Umbilical cord (tissue), 2 donors: ENCODE data around the gene TMEM61. TPM values are rescaled to one million over a fixed set of nuclear protein-coding genes. Genes with fewer than 3 reads are reported as not detected.
"Not testable (repeated sequence)": the region's sequence is repeated elsewhere in the genome, so short reads cannot be mapped to it uniquely, and the experiment has no call there.

Experiments used
- DNase-seq: peaks from one replicate; pipeline ENCODE4 v3.0.0-alpha.2; 2015; ENCODE audit warnings: low spot score
- total RNA-seq: library from RNA; depleted of rRNA; stranded (reverse); fragments of >200 nt; gene quantifications from one replicate; pipeline ENCODE4 v1.2.3, GENCODE V29; 2014; ENCODE audit warnings: low replicate concordance; ENCODE audit not compliant: insufficient read depth

The TMEM61 gene
- total RNA-seq, 1 donor from 2014 or later: 12.0 TPM

DNA sequence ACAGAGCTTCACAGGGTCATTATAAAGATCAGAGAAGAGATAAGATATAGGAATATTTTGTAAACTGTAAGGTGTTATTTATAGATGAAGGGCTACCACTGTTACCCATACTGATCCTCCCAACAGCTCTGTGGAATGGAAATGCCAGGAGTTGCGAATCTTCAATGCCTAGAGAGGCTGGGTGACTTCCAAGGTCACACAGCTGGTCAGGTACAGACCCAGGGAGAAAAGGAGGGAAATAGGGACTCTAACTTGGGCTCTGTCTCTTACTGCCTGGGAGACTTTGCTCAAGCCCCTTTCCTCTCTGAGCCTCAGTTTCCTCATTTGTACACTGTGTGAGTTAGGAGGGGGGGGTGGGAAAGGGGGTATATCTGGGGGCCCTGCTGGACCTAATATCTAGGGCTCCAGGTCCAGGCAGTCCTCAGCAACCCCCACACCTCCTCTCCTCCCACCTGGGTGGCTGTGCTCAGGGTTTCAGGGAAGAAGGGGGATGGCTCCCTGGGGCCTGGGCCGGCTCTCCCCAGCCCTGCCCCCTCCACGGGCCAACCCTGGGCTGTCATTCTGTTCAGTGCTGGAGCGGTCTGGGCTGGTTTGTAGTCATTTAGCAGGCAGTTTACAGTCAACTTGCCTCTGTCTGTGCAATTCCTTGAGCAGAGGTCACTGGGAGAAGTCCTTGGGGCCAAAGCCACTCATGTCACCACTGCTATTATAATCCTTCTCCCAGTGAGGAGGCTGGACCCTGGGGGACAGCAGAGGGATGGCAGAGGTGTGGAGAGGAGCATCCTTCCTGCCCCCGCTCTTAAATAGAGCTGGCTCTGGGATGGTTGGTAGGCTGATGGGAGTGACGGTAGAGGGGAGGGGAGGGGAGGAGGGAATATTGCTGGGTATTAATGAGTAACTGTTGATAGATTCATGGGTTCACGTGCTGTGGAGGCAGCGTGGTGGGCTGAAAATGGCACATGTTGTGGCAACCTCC is 20.0 kb downstream of the TMEM61 start:
- no peak for DNase-seq

GRCh38 chr1:55001311-55001710 is 20.9 kb downstream of the TMEM61 start:
- DNase-seq: no peak

DNA sequence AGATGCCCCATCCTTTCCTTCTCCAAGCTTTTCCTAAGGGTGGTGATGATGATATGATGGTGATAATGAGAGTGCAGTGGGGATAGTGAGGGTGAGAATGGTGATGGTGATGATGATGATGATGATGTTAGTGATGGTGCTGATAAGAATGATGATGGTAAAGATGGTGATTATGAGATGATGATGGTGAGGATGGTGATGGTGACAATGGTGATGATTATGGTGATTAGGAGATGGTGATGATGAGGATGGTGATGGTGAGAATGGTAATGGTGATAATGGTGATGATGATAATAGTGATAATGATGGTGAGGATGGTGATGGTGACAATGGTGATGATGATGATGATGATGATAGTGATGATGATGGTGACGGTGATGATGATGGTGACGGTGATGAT is 22.3 kb downstream of the TMEM61 start:
- no peak for DNase-seq

DNA sequence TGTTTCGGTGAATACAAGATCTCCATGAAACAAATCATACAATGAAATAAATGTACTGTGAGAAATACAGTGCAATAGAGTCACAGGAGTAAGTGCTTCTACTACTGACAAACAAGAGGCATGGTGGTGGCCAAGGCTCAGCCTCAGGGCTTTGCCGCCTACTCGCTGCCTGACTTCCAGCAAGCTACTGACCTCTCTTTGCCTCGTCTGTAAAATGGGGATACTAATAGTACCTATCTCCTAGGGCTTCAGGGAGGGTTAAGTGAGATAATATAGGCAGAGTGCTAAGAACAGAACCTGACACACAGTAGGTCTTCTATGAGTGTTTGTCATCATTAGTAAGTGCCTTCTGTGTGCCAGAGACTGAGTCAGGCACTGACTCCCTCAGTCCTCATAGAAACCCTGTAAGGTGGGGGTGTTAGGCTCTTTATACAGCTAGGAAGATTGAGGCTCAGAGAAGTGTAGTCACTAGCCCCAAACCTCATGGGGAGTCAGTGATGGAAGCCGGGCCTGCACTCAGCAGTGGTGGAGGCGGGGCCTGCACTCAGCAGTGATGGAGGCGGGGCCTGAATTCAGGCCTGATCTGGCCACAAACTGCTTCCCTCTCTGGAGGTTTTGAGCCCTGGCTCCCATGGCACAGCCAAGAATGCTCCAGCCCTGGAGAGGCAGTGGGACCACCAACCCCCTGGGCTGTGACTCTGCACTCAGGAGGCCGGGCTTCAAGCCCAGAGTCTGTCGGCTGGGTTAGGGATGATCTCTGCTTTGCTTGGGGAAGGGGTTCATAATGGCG is 25.1 kb downstream of the TMEM61 start:
- no peak for DNase-seq

DNA sequence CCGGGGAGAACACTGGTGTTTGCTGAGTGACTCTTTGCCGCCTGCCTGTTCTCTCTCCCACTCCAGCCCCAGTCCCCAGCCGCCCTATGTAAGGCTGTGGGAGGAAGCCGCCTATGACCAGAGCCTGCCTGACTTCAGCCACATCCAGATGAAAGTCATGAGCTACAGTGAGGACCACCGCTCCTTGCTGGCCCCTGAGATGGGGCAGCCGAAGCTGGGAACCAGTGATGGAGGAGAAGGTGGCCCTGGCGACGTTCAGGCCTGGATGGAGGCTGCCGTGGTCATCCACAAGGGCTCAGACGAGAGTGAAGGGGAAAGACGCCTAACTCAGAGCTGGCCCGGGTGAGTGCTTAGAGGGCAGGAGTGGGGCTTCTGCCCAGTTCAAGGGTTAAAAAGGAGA is 26.5 kb downstream of the TMEM61 start:
- no peak for DNase-seq

GRCh38 chr1:55007625-55008024 is 27.2 kb downstream of the TMEM61 start:
- DNase-seq: no peak

DNA sequence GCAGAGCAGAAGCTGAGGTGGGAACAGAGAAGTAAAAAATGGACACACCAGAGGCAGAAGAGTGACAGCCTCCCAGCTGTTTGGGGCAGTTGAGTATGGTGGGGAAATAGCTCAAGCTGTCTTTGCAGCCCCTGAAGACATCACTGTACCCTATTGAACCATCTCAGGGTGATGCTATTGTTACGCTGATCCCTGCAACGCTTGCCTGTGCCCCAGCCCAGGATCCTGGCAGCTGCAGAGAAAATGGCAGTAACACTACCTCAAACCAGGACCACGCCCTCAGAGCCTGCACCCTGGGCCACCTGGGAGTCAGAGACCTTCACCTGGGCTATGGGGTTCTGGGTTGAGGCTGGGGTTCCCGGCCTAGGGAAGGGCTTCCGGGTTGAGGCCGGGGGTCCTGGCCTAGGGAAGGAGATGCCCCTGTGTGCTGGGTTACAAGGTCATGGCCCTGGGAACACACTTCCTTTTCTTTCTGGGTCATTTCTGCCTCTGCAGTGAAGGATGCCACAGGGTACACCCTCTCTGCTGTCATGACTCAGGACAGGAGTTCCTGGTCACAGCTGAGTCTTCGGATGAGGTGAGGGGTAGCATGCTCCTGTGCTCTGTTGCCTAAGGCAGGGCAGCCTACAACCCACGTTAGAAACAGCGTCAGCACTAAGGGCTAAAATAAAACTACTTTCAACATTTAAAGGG is 29.9 kb downstream of the TMEM61 start:
- no peak for DNase-seq

DNA sequence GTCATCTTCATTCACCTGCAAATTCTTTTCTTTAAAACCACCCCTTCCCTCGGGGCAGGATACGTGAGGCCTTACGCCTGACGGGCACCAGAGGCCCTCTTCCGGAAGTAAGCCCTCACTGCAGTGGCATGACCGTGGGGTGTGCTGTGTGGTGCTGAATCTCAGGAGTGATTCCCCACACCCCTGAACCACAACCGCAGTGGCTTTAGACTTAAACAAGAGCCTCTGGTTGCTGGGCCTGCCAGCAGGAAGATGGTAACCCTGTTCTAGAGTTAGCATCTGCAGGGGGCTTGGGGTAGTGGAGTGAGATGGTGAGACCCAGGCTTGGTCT is 30.4 kb downstream of the TMEM61 start:
- DNase-seq: no peak

DNA sequence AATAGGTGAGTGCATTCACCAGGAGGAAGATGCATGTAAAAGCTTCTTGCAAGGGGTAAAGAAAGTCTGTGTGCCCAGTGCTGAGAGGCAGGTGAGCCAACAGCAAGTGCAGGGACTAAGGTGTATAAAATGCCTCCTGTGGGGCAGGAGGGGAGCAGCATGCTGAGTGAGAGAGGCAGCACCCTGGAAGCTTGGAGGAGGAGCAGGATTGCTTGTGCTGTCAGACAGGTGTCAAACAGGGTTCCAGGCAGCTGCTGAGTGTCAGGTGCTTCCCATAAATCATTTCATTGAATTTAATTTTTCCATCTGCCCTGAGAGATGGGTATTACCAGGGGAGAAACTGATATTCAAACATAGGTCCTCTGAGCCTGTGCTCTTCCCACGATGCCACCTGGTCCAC is 32.2 kb downstream of the TMEM61 start:
- DNase-seq: no peak

DNA sequence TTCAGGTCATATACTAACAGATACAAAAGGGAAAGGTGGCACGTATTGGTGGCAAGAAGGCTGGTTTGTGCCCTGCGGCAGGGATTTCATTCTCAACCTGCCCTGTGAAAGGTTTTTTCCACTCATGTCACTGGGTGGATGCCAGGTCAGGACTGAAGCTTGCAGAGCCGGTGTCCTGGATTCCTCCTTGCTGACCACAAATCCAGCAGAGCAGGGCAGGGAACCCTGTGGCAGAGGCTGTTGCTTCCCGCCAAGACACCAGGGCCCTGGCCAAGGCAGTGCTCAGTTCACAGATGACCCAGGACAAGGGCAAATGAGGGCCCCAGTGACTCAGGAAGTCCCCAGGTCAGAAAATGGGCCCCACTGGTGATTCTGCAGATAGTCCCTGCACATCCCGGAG is 34.7 kb downstream of the TMEM61 start:
- DNase-seq: no peak

DNA sequence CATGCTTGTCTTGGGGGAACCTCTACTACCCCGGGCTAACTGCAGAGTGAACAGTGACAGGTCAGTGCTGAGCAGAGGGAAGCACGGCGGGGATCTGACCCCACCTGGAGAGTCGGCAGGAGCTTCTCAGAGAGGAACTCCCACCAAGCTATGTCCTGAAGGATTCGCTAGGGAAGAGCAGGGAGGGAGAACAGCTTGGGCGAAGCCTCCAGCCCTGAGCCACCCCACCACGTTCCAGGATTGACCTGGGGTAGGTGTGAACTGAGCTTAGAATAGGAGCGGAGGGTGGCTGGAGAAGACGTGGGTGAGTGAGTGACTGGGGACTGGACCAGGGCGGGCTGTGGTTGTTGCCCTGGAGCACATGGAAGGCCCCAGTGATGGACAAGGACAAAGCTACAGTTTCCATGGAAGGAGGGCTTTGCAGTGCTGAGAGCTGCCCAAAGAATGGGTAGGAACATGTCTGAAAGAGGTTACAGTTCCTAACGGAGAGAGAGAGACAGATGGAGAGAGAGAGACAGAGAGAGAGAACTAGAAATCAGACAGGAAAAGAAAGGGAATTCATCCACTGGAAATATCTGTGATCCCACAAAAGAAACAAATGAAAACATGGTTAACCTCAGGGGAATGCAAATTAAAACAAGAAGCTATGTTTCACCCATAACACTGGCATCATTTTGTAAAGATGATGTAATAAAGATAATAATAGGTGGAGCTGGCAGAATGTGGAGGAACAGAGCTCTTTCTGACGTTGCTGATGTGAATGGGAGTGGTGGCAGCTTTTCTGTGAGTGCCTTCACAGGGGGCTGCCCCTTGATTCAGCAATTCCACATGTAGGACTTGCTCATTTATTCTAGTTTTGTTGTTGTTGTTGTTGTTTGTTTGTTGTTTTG is 35.5 kb downstream of the TMEM61 start:
- DNase-seq: no peak

DNA sequence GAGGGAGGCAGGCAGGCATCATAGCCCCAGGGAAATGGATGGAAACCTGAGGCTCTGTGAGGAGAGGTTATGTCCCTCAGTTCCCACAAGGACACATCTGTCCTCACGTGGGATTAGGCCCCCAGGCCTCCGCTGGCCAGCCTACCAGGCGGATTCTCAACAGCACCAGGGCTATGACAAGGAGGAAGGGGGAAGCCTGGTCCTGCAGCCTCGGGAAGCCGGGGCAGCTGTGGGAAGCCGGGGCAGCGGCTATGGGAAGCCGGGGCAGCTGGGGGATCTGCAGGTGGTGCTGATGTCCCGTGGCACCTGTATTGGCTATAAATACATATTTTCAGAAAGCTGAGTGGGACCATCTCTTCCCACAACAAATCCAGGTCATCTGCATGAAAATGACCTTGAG is 38.0 kb downstream of the TMEM61 start:
- no peak for DNase-seq

DNA sequence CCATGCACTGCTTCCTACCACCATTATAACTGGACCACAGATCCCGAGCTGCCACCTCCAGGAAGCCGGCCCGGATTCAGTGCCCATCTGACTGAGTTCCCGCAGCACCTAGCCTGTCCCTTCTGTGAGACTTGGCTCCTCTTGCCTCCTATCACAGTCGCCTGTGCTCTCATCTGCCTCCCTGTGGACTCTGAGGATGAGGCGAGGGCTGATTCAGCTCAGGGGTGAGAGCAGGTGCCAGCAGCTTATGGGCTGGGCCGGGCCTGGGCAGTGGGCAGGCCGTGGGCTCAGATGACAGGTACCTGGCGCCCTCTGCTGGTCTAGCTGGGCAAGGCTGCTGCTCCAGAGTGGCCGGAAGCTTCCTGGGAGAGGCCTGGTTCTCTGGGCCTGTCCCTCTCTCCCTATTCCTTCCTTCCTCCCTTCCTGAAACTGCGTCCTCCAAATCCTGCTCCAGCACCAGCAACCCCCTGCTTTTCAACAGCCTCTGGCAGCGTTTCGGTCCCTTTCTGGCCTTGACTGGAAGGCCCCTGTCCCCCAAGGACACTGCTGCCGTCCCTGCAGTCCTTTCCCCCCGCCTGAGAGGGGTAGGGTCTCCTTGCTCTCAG is 41.6 kb downstream of the TMEM61 start:
- peak; percentile 84 for DNase-seq

- DNase-seq: not testable (repeated sequence)
Observed at GRCh38 chr1:55024163-55024562, 43.7 kb downstream of the TMEM61 start.

- not testable (repeated sequence) for DNase-seq
Observed at GRCh38 chr1:55026682-55027081, 46.3 kb downstream of the TMEM61 start.

DNA sequence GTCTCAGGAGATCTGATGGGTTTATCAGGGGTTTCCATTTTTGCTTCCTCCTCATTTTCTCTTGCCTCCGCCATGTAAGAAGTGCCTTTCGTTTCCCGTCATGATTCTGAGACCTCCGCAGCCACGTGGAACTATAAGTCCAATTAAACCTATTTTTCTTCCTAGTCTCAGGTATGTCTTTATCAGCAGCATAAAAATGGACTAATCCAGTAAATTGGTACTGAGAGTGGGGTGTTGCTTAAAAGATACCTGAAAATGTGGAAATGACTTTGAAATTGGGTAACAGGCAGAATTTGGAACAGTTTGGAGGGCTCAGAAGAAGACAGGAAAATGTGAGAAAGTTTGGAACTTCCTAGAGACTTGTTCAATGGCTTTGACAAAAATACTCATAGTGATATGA is 50.7 kb downstream of the TMEM61 start:
- not testable (repeated sequence) for DNase-seq

DNA sequence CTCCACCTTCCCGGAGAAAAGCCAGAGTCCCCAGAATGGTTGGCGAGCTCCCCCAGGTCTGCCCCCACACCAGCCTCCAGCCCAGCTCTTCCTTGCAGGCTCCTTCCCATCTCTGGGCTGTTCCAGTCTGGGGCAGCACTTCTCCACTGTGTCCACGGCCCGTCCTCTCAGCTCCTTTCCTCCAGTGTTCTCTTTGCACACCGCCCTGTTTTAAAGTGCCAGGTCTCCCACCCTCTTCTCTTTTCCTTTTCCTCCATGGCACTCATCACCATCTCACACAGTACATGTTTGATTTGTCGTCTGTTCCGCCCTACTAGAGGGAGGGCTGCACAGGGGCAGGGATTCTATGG is 52.8 kb downstream of the TMEM61 start:
- no peak for DNase-seq

- DNase-seq: no peak
Observed at GRCh38 chr1:55034476-55035133, 54.2 kb downstream of the TMEM61 start.

DNA sequence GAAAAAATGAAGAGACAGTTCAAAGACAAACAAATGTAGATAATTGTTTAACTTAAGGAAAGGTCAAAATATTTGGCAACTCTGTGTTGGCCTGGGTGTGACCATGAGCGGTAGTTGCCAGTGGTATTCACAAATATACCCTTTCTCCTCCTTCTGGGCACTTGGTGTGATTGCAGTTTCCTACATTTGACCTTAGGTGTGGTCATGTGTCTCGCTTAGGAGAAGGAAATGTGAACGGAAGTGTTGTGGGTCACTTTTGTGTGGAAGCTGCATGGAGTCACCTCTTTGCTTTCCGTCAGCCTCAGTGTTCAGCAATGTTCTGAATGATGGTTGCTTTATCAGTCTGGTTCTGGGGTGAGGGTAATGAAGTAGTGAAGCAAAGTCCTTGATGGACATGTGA is 55.5 kb downstream of the TMEM61 start:
- no peak for DNase-seq
